Trophoblast cell (in vitro differentiated cells and primary cell): Measurements from ENCODE around the gene GUCA1A.
A peak's percentile ranks its signal among the peaks of the same experiment; 100 is the strongest.

Experiments
- DNase-seq, 2 donors: peaks; one replicate each; pipeline ENCODE4 v3.0.0-alpha.2; 2016
- H2AFZ ChIP-seq: 2 replicates; pipeline ENCODE4 v1.6.1; 2013; ENCODE audit warnings: low read length, moderate library complexity, mild to moderate bottlenecking; ENCODE audit not compliant: insufficient read depth, poor library complexity
- H2AK5ac ChIP-seq: 2 replicates; pipeline ENCODE4 v1.6.1; 2013; ENCODE audit warnings: mild to moderate bottlenecking, low read length
- H2BK120ac ChIP-seq: 2 replicates; pipeline ENCODE4 v1.6.1; 2013; ENCODE audit warnings: low read length, mild to moderate bottlenecking, moderate library complexity; ENCODE audit not compliant: insufficient read depth, poor library complexity
- H2BK12ac ChIP-seq: 2 replicates; pipeline ENCODE4 v1.6.1; 2013; ENCODE audit warnings: mild to moderate bottlenecking, low read length, moderate library complexity
- H2BK5ac ChIP-seq: 2 replicates; pipeline ENCODE4 v1.6.1; 2013; ENCODE audit warnings: low read length, low read depth, moderate library complexity, mild to moderate bottlenecking; ENCODE audit not compliant: poor library complexity
- H3K14ac ChIP-seq: 2 replicates; pipeline ENCODE4 v1.6.1; 2013; ENCODE audit warnings: mild to moderate bottlenecking, low read length
- H3K18ac ChIP-seq: 2 replicates; pipeline ENCODE4 v1.6.1; 2013; ENCODE audit warnings: mild to moderate bottlenecking, low read length
- H3K23ac ChIP-seq: 2 replicates; pipeline ENCODE4 v1.6.1; 2013; ENCODE audit warnings: low read length
- H3K27ac ChIP-seq: 2 replicates; pipeline ENCODE4 v1.5.1; 2013; ENCODE audit warnings: low read depth, mild to moderate bottlenecking, inconsistent platforms, low read length, moderate library complexity
- H3K27me3 ChIP-seq: 2 replicates; pipeline ENCODE4 v1.6.1; 2013; ENCODE audit warnings: inconsistent platforms, mild to moderate bottlenecking, low read length, moderate library complexity; ENCODE audit not compliant: insufficient read depth
- H3K36me3 ChIP-seq, 2 experiments: 1 replicate in 1 of 2; 2 replicates in 1 of 2; pipeline ENCODE4 v1.6.1; 2013; ENCODE audit warnings: low read length in 2 of 2, mild to moderate bottlenecking in 2 of 2, moderate library complexity in 1 of 2; ENCODE audit not compliant: insufficient read depth in 2 of 2, control insufficient read depth in 1 of 2
- H3K4ac ChIP-seq: 2 replicates; pipeline ENCODE4 v1.6.1; 2013; ENCODE audit warnings: low read depth, mild to moderate bottlenecking, low read length, moderate library complexity
- H3K4me1 ChIP-seq, 2 experiments: 1 replicate in 1 of 2; 2 replicates in 1 of 2; pipeline ENCODE4 v1.6.1; 2013; ENCODE audit warnings: low read length in 2 of 2, mild to moderate bottlenecking in 2 of 2, moderate library complexity in 1 of 2; ENCODE audit not compliant: insufficient read depth in 2 of 2, control insufficient read depth in 1 of 2
- H3K4me2 ChIP-seq: 2 replicates; pipeline ENCODE4 v1.6.1; 2013; ENCODE audit warnings: inconsistent platforms, mild to moderate bottlenecking, low read length, moderate library complexity
- H3K4me3 ChIP-seq: 2 replicates; pipeline ENCODE4 v1.5.1; 2013; ENCODE audit warnings: mild to moderate bottlenecking, low read depth, low read length, inconsistent platforms
- H3K79me1 ChIP-seq: one replicate; pipeline ENCODE4 v1.6.1; 2013; ENCODE audit warnings: low read length
- H3K79me2 ChIP-seq: 2 replicates; pipeline ENCODE4 v1.6.1; 2013; ENCODE audit warnings: low read length, mild to moderate bottlenecking; ENCODE audit not compliant: control insufficient read depth, insufficient read depth, poor library complexity
- H3K9ac ChIP-seq: 2 replicates; pipeline ENCODE4 v1.6.1; 2013; ENCODE audit warnings: mild to moderate bottlenecking, low read length
- H3K9me3 ChIP-seq: 2 replicates; pipeline ENCODE4 v1.6.1; 2013; ENCODE audit warnings: low read depth, mild to moderate bottlenecking, control low read depth, inconsistent platforms, low read length; ENCODE audit not compliant: insufficient read depth
- H4K12ac ChIP-seq: 2 replicates; pipeline ENCODE4 v1.6.1; 2013; ENCODE audit warnings: low read depth, mild to moderate bottlenecking, low read length, moderate library complexity
- H4K8ac ChIP-seq: 2 replicates; pipeline ENCODE4 v1.6.1; 2013; ENCODE audit warnings: low read depth, mild to moderate bottlenecking, low read length, moderate library complexity
- H4K91ac ChIP-seq: one replicate; pipeline ENCODE4 v1.6.1; 2013; ENCODE audit warnings: low read depth, mild to moderate bottlenecking, low read length, moderate library complexity
- WGBS: extraction: QIAGEN DNeasy Blood & Tissue Kit; methylation state at CpG from one replicate; pipeline ENCODE4 v1.1.7; 2013; ENCODE audit warnings: missing lambda C conversion rate; ENCODE audit not compliant: insufficient read length, insufficient coverage; ENCODE audit errors: extremely low coverage; 5-methylcytosine and 5-hydroxymethylcytosine counted together

Gene GUCA1A

DNA sequence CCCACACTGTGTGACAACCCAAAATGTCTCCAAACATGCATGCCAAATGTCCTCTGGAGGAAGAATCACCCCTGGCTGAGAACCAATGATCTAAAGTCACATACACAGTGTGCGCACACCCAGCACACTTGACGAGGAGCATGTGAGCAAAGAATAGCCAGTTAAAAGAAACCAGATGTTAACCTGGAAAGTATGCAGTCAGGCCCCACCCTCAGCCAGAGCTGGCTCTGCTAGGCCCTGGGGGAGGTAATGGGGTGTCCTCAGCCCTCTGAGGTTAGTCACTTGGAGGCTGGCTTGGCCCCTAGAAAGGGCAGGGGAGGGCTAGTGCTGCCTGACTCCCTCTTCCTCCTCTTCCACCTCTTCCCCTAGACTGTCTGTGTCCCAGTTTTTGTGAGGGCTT is 15.2 kb upstream of the GUCA1A start:
- Histone ChIP-seq H3K27ac (no peak overlapping the region), H2BK12ac (no peak overlapping the region), H2AFZ (no peak overlapping the region), H3K23ac (no peak overlapping the region), H3K9me3 (no peaks in the 10 kb centered on the region), H3K4me1 (no peaks in the 10 kb centered on the region), H3K79me1 (no peaks in the 10 kb centered on the region), H4K8ac (no peak overlapping the region), H3K4me3 (no peak overlapping the region), H4K91ac (no peak overlapping the region), H3K79me2 (no peaks in the 10 kb centered on the region), H3K4ac (no peak overlapping the region), H2AK5ac (no peak overlapping the region), H3K27me3 (no peaks in the 10 kb centered on the region), H3K4me2 (no peak overlapping the region), H3K9ac (no peak overlapping the region), H3K14ac (no peak overlapping the region), H2BK5ac (no peak overlapping the region), H4K12ac (no peak overlapping the region), H3K18ac (no peak overlapping the region), H3K36me3 (no peaks in the 10 kb centered on the region), H2BK120ac (no peak overlapping the region)
- DNase-seq: no peak
- WGBS: no CpG with 5 or more reads among the region's 2 CpGs

DNA sequence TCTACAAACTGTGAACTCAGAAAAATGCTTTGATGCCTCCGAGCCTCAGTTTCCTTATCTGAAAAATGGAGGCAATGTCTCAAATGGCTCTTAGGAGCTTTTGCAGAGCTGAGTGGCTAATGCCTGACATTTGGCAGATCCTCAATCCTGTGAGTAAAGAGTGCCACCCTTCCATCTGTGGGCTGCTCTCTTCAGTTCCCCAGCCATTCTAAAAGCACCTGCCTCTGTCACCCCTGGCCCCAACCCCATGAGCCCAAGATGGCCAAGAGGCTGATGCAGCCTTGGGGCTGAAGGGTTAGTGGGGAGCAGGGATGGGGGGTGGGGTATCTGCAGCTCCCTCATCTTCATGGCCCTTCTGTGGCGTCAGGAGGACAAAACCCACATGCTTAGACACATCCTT is 14.5 kb upstream of the GUCA1A start:
- no peak overlapping the region for H2BK5ac ChIP-seq
- no peak overlapping the region for H2BK12ac ChIP-seq
- H3K79me1 ChIP-seq: no peaks in the 10 kb centered on the region
- no peak overlapping the region for H2BK120ac ChIP-seq
- WGBS: no CpG with 5 or more reads among the region's 2 CpGs
- no peak overlapping the region for H3K9ac ChIP-seq
- no peak overlapping the region for H4K8ac ChIP-seq
- no peak overlapping the region for H2AK5ac ChIP-seq
- H3K18ac ChIP-seq: no peak overlapping the region
- no peak overlapping the region for H3K4me2 ChIP-seq
- no peak overlapping the region for H2AFZ ChIP-seq
- no peaks in the 10 kb centered on the region for H3K27me3 ChIP-seq
- DNase-seq: no peak
- H3K23ac ChIP-seq: no peak overlapping the region
- no peaks in the 10 kb centered on the region for H3K4me1 ChIP-seq
- H3K14ac ChIP-seq: no peak overlapping the region
- no peak overlapping the region for H3K4ac ChIP-seq
- no peaks in the 10 kb centered on the region for H3K36me3 ChIP-seq
- no peaks in the 10 kb centered on the region for H3K9me3 ChIP-seq
- H3K4me3 ChIP-seq: no peak overlapping the region
- no peak overlapping the region for H3K27ac ChIP-seq
- no peak overlapping the region for H4K12ac ChIP-seq
- H4K91ac ChIP-seq: no peak overlapping the region
- H3K79me2 ChIP-seq: no peaks in the 10 kb centered on the region

DNA sequence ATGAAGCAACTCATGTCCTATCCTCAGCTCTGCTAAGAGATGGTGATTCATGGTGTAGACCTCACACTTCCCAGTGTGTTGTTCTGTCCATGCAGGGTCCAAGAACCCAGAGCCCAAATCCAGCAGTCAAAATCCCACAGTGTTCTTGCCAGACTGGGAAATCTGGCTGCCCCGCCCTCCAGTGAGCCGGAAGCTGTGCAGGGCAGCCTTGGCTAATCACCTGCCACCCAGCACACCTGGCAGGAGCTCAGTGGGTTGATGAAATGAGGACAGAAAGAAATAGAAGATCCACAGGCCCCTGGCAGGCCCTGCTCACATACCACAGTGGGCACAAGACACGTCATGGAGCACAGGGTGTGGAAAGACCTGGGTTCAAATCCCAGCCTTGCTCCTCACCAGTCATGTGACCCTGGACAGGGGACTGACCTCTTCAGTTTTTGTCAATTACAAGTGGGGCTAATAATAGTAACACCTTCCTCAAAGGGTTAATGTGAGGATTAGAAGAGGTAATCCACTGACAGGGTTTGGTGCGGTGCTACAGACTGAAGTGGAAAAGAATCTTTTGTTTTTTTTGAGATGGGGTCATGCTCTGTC is 13.6 kb upstream of the GUCA1A start:
- Histone ChIP-seq H3K9me3 (no peaks in the 10 kb centered on the region), H3K4me3 (no peak overlapping the region), H3K36me3 (no peaks in the 10 kb centered on the region), H3K14ac (no peak overlapping the region), H2AFZ (no peak overlapping the region), H4K91ac (no peak overlapping the region), H2BK12ac (no peak overlapping the region), H3K79me2 (no peaks in the 10 kb centered on the region), H2BK5ac (no peak overlapping the region), H2BK120ac (no peak overlapping the region), H4K8ac (no peak overlapping the region), H4K12ac (no peak overlapping the region), H3K4ac (no peak overlapping the region), H3K18ac (no peak overlapping the region), H3K79me1 (no peaks in the 10 kb centered on the region), H3K4me1 (no peaks in the 10 kb centered on the region), H3K27ac (no peak overlapping the region), H3K4me2 (no peak overlapping the region), H3K27me3 (no peaks in the 10 kb centered on the region), H3K23ac (peak overlapping the region; percentile 18), H2AK5ac (no peak overlapping the region), H3K9ac (no peak overlapping the region)
- DNase-seq: no peak
- no CpG with 5 or more reads among the region's 4 CpGs for WGBS

GRCh38 chr6:42162384-42162783 is 10.8 kb upstream of the GUCA1A start:
- Histone ChIP-seq H2BK12ac (no peak overlapping the region), H3K79me2 (no peaks in the 10 kb centered on the region), H3K9ac (no peak overlapping the region), H3K4me1 (no peaks in the 10 kb centered on the region), H3K27me3 (no peaks in the 10 kb centered on the region), H3K9me3 (no peaks in the 10 kb centered on the region), H3K18ac (no peak overlapping the region), H3K14ac (no peak overlapping the region), H2BK5ac (no peak overlapping the region), H3K36me3 (no peaks in the 10 kb centered on the region), H4K8ac (no peak overlapping the region), H2BK120ac (no peak overlapping the region), H3K23ac (no peak overlapping the region), H4K12ac (no peak overlapping the region), H3K79me1 (no peaks in the 10 kb centered on the region), H3K4me3 (no peak overlapping the region), H3K4ac (no peak overlapping the region), H4K91ac (no peak overlapping the region), H3K4me2 (no peak overlapping the region), H2AFZ (no peak overlapping the region), H3K27ac (no peak overlapping the region), H2AK5ac (no peak overlapping the region)
- DNase-seq: no peak
- no CpG with 5 or more reads among the region's 7 CpGs for WGBS
